CD4-positive, alpha-beta T cell treated with Interleukin-15 for 1 hour (primary cell): Measurements from ENCODE around the gene ATP2B3.

Source experiments
- DNase-seq: peaks from one replicate; pipeline ENCODE4 v3.0.0-alpha.2; 2020

The ATP2B3 gene

DNA sequence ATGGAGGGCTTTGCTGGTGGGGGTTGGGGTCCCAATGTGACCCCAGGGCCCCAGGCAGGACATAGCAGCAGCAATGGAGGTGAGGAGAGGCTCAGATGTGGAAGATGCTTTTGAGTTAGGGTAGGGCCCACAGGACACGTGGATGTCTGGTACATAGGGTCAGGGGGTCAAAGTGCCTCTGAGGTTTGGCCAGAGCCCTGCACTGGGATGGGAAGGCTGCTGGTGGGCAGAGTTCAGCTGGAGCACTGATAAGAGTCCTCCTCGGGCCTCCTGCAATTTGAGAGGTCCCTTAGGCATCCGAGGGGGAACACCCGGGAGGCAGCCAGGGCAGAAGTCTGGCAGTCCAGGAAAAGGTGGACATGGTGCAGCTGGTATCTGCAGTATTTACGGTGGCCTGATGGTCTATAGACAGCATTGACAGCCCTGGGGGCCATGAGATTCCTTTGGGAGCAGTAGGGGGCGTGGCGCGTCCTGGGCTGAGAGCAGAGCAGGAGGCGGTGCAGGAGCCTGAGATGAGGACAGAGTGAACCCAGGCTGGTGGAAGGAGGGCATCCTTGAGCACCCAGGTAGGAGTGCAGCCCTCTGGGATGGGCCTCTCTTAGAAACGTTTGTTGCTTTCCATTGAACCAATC lies 58.9 kb downstream of the ATP2B3 start:
- no peak for DNase-seq

DNA sequence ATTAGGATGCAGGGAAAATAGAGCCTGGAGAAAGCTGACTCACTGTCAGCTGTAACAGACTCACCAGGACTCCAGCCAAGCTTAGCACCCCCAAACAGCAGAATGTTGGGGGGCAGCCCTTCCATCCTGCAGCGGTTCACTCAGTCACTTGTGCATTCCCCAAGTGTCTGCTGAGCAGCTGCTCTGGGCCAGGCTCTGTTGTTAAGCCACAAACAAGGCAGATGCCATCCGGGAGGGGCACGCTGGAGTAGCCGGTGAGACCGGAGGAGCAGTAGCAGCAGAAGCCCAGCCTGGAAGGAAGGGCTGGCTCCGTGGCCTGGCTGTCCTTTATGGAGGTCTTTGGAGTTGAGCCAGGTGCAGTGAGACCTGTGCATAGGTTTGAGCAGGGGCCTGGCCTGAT lies 59.5 kb downstream of the ATP2B3 start:
- DNase-seq: no peak

DNA sequence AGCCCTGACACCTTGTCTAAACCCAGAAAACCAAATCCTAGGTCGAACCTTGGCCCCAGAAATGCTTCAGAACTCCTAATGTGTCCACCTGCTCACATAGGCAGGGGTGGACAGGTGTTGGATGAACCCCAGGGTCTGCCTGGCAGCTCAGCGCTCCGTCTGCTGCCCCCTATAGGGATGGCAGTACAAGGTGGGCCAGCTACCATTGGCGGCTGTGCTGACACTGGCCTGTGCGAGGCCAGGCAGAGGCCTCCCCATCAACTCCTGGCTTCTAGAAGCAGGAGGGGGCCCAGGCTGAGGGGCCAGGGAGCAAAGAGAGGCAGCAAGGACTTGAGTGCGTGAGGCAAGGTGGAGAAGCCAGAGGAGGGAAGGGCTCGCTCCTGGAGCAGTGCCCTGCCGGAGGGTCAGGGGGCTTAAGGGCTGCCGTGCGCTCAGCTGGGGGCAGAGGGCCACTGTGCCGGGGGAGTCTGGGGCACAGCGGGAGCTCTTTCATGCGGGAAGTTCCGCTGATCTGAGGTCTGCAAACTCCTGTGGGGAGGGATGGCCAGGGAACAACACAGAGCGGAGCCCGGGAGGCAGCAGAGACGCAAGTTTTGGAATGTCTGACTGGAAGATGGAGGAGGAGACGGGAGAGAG lies 60.9 kb downstream of the ATP2B3 start:
- DNase-seq: no peak

DNA sequence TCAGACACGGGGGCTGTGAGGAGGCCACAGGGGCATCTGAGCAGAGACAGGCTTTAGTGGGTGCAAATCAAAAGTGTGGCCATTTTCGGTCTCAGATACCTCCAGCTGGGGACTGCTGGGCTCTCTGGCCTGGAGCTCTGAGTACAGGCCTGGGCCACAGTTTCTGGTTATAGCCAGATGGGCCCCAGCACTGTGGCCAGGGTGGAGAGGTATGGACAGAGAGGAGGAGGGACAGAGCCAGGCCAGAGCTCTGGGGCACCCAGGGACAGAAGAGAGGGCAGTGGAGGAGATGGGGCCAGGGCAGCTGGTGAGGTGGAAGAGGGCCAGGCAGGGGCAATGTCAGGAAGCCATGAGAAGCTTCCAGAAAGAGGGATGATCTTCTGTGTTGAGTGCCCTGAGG lies 61.4 kb downstream of the ATP2B3 start:
- DNase-seq: no peak

DNA sequence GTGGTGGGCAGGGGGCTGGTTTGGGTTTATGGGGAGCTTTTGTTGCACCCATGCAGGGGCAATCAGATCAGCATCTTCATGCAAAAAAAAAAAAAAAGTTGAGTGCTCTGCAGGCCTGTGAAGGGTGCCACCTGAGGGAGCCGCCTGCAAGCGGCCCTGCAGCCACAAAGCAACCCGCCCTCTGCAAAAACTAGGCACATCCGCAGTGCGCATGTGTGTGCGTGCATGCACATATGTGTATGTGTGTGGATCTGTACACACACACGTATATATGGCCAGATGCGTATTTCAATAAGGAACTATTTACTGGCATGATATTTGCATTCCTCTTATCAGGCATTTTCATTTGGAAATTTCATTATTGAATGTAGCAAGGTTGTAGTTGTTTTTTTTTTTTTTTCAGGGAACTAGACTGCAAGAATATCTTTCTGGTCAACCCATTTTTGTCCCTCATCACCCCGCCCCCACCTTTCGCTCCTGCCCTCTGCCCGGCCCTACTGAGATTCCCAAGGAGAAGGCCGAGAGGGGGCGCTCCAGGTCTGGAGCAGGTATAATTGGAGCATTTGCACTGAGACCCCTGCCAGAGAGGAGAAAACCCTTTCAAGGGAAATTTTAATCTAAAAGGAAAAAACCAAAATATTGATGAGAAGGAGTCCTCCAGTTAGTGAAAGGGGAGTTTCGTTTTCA lies 63.4 kb downstream of the ATP2B3 start:
- no peak for DNase-seq

DNA sequence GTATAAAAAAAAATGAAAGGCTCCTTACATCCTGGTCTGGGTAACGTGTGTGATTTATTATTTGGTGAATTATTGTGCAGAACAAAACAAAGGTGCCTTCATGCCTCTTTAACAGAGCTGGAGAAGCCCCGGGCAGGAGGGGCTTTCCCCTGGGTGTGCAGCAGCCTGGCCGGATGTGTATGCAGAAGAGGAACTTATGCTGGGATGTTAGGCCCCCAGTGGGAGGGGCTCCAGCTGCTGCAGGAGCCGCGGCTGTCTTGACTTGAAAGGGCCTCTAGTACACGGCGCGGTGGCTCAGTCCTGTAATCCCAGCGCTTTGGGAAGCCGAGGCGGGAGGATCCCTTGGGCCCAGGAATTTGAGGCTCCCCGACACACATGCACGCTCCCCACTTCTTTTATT lies 65.5 kb downstream of the ATP2B3 start:
- peak; percentile 79 for DNase-seq

DNA sequence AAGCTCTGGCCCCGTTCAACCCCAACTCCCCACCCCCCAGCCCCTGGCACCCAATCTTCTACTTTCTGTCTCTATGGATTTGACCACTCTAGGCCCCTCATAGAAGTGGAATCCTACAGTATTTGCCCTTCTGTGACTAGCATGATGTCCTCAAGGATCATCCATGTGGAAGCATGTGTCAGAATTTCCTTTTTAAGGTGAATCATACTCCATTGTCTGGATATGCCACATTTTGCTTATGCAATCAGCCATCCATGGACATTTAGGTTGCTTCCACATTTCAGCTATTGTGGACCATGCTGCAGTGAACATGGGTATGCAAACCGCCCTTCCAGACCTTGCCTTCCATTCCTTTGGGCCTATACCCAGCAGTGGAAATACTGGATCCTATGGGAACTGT lies 66.0 kb downstream of the ATP2B3 start:
- DNase-seq: no peak

DNA sequence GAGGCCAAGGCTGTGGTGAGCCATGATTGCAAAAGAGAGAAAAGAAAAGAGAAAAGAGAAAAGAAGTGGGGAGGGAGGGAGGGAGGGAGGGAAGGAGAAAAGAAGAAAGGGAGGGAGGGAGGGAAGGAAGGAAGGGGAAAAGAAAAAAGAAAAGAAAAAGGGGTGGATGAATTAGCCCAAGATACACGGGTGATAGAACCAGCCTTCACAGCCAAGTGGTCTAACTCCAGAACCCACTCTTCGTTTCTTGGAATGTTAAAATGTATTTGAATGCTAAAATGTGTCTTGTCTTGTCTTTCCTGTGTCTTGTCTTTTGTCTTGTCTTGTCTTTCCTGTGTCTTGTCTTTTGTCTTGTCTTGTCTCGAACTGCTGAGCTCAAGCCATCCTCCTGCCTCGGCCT lies 68.4 kb downstream of the ATP2B3 start:
- no peak for DNase-seq

DNA sequence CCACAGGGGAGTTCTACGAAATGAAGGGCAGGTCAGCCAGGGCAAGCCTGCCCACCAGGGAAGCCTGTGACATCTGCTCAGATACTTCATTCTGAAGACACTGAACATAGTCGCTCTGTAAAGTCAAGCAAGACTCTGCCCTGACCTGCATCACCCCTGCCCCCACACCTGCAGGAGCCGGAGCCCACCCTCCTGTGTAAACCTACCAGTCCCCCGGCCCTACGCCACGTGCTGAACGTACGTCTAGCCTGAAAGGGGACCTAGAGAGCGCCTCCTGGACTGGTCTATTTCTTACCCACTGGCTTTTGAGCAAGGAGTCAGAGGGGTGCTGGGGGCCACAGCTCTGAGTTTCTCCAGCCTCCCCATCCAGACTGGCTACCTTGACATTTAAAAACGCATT lies 69.9 kb downstream of the ATP2B3 start:
- DNase-seq: no peak

DNA sequence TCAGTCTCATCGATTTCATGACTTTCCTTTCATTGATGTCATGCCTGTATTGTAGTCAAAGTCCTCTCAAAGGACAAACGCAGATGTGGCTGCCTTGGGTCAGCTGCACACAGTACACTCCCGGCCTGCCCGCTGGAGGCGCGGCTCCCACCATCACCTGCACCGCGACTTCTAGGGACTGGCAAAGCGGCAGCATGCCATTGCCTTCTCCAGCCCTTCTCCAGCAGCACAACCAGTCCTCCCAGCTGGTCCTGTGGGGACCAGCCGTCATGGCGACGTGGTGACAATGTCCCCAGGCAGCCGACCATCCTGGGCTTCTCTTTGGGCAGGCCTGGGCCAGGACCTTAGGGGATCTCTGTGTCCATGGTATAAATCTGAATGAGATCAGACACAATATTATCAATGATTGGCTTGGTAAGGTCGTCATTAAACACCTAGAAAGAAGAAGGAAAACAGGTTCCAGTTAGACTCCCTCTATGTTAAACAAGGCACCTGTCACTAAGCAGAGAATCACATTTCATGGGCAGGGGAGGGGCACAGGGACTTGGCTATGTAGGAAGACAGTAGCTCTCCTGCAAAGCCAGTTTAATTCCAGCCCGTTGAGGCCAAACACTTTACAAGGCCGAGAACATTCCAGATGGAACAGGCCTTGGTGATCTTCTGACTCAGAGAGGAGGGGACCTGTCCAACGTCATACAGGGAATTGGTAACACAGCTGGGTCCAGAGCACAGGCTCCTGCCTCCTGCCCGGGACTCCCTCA lies 70.8 kb downstream of the ATP2B3 start:
- DNase-seq: no peak

DNA sequence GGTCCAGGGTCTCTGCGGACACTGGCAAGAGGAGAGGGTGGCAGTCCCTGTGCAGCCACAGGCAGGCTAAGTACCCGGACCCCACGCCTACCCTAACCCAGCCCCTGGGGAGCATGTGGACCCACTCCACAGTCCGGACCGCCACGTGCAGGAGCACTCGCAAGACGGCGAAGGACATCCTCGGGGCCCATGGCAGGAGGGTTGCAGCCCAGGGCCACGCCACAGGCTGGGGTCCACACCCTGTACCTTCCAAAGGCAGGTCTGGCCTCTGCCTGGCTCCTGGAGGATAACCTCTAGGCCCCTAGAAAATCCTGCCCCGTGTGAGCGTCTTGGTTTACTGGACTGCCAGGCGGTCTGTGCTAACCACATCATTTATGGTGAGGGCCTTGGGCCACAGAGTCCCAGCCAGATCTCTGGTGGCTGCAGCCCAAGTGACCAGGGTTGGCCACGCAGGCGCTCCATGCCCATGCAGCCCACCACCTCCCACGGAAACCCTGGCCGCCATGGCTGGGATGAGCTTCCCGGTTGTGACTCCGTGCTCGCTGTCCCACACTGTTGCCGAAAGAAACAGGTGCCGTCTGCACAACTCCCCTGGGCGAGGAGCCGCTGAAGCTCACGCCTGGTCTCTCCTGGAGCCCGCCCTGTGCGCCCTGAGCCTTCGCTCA lies 71.5 kb downstream of the ATP2B3 start:
- DNase-seq: no peak

DNA sequence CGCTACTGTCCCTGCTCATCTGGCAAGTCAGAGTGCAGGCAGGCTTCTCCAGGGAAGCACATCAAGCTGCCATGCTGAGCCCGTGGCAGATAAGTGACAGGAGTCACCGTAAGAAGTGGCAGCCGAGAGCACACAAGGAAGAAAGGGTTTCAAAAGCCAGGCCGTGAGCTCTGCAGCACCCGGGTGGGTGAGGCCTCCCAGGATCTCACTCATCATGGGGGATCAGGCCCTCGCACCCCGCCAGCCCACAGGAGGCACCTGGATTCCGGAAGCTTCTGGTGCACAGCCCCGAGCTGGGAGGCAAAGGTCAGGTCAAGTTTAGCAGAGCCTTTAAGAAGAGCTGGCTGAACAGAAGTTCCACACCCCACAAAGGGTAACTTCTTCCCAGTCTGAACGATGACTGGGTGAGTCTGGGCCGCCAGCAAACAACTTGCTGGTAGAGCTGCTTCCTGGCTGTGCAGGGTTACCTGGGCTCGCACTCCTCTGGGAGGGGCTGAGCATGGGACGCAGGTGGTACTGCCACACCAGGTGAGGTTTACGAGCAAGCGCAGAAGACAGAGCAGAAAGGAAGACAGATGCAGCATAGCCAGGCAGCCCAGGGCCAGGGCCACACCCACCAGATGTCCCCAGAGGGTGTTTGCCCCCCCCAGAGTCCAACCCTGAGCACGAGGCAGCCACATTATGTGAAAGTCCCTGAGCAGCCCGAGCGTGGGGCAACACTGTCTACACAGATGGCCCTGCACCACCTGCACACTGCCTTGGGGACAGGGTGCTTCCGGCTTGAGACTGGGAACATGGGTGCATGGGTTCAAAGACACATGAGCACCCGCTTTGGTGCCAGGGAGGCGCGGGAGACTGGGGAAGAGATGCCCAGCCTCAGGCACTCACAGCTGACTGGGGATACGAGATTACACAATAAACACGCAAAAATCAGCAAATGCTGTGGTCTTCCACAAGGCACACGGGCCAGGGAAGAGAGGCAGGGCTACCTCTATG lies 73.8 kb downstream of the ATP2B3 start:
- peak; percentile 45 for DNase-seq

DNA sequence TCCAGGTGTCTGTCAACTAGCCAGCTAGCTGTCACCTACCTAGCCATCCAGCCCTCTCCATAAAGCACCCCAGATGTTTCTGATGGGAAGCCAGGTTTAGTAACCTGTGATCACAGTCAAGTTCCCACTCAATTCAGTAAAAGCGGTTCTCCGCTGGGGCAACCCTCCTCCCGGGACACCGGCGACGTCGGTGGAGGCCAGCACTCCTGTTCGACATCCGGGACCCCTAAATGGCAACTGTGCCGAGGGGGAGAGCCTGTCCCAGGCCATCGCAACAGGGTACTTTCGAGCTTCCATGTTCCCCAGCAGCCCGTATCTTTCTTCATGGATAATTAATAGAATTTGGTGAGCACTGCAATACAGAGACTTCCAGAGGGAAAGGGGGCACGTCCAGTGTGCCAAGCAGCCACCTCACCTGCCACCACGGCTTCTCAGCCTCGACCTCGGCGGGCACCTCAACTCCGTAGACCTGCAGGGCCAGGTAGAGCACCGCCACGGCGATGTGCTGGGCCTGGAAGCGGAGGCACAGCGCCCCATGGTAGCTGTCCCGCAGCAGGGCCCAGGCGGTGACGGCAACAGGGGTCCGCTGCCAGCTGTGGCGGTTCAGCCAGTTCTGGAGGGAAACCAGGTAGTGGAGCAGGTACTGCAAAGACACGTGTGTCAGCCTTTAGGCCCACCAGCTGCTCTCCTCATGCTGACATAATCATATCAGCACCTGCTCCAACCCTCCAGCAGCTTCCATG lies 74.8 kb downstream of the ATP2B3 start:
- peak; percentile 16 for DNase-seq

DNA sequence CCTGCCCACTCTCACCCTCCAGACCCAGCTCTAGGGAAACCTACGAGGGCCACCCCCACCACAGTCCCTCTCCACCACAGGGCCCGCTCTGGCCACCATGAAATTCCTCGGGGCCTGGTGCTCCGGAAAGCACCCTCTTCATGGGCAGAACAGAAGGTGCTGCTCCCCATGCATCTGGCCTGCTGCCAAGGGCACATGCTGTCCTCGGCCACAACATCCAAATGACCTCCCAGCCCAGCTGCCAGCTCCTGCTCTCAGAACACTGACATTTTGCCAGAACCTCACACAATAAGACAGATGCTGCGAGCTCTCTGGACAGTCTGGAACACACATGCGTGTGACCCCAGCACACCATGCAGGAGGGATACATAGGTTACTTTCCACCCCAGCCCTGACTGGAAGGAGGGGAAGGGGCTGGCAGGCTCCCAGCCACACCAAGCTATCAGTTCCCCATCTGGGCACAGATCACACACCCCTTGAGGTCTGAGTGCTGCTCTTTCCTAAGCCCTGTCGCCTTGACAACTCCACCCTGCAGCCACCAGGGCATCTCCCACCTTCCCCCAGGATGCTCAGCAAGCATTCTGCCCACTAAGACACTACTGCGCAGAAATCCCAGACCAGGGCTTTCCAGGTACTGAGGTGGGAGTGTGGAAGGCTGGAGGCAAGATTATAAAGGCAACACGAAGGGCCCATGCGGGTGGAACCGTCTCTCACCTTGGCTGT lies 75.7 kb downstream of the ATP2B3 start:
- peak; percentile 13 for DNase-seq

DNA sequence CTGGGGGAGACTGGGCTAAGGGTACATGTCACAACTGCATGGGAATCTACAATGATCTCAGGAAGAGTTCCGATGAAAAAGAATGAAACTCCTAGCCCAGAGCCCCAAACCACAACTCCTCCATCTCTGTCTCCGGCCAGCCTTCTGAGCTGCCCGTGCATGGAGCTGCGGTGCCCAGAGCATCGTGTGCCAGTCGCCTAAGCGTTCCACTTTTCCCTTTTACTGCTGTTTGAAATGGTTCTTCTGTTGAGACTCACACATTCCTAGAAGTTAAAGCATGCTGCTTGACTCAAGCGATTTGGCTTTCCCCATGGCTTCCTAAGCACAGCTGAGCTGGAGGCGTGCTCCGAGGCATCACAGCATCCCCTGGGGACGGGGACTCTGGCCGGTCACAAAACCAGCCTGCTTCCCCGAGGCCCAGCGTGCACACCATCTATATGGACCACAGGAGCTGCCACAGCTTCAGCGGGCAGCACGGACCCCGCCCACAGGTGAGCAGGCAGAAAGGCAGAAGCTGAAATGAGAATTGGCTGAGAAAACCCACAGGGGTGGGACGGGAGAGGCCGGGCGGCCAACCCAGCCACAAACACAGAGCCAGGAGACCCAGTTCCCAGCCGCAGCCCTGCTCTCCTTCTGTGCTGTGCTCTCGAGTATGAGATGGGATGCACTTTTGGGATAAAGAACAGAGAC lies 76.5 kb downstream of the ATP2B3 start:
- DNase-seq: no peak

DNA sequence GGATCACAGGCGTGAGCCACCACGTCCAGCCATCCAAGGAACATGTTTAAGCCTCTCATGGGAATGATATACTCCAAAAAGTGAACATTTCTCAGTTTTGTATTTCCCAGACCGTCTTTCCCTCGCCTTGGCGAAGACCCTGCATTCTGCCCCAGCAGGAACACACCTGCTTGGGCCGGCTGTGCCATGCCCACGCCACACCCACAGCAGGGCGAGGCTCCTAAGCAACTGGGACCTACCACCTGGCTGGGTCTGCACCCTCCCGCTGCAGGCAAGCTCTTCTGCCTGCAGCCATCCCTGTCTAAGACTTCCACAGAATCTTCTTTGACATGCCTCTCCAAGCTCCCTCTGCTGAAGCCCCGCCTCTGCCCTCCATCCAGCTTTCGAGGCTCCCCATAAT lies 77.9 kb downstream of the ATP2B3 start:
- peak; percentile 10 for DNase-seq

DNA sequence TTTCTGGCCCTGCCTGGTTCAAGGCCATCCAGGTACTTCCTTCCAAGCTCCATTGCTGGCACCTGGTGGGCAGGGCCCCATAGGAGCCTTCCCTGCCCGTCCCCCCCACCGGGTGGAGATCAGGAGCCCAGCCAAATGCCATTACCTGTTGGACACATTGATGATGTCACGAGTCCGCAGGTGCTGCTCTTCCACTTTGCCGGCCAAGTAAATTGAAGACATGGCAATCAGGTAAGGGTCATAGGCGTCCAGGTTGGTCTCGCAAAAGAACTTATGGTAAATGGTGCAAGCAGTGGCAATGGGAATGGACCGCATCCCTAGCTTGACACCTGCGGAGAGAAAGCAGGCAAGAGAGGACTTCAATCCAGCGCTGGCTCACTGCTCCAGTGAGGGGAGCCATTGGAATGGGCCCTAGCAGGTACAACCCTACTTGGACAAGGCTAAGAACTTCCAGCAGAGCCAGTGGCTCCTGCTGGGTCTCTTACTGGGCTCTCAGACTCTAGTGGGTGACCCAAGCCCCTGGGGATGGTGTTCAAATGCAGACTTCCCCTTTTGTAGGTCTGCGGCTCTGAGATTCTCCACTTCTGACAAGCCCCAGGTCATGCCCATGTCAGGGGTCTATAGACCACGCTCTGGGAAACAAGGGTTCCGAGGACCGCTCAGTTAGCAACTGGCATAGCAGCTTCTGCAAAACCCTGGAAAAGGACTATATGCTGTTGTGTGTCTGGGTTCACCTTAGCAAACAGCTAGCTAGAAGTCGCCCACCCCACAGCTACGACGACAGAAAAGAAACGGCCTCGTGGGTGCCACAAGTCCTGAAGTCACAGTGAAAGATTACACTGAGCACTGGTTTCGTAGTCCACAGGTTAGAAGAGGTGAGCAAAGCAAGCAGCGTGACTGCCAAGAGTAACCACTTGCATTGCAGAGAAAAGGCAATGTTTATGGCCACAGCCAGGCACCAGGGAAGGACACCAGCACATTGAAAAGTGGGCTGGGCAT lies 78.7 kb downstream of the ATP2B3 start:
- no peak for DNase-seq

DNA sequence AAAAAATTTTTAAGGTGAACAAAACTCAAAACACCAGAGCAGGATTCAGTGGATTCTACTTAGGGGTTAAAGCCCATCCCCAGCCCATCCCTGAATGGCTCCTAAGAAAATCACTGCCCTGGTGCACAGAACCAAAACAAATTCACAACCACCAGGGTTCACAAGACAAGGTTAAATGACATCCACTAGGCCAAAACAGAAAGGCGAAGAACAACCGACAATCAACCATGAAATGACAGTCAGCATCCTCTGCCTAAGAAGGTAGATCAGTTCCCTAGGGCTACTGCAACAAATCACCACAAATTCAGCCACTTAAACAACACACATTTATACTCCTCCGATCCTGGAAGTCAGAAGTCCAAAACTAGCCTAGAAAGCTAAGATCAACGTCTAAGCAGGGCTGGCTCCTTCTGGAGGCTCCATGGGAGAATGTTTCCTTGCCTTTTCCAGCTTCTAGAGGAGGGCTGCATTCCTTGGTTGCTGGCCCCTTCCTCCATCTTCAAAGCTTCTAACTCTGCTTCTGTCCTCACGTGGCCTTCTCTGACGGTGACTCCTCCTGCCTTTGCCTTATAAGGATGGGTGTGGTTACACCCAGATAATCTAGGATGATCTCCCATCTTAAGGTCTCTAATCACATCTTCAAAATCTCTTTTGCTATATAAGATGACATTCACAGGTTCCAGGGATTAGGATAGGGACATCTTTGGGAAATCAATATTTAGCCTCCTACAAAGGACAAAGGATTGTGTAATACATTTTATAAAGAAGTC lies 79.7 kb downstream of the ATP2B3 start:
- DNase-seq: no peak
